Neuron (in vitro differentiated cells): ENCODE results near the gene ANAPC4.

Source experiments
- H2AFZ ChIP-seq: one replicate; pipeline ENCODE4 v1.6.1; 2013; ENCODE audit warnings: low read depth, mild to moderate bottlenecking, inconsistent platforms, low read length, moderate library complexity
- H3K27me3 ChIP-seq: one replicate; pipeline ENCODE4 v1.6.1; 2013; ENCODE audit warnings: low read length; ENCODE audit not compliant: insufficient read depth
- H3K36me3 ChIP-seq: one replicate; pipeline ENCODE4 v1.6.1; 2013; ENCODE audit warnings: low read length; ENCODE audit not compliant: insufficient read depth
- H3K4me1 ChIP-seq: one replicate; pipeline ENCODE4 v1.6.1; 2013; ENCODE audit warnings: low read length; ENCODE audit not compliant: insufficient read depth
- H3K4me3 ChIP-seq: 2 replicates; pipeline ENCODE4 v1.5.1; 2013; ENCODE audit warnings: mild to moderate bottlenecking, low read length, moderate library complexity
- H3K9me3 ChIP-seq: one replicate; pipeline ENCODE4 v1.6.1; 2013; ENCODE audit warnings: low read length

Gene ANAPC4

DNA sequence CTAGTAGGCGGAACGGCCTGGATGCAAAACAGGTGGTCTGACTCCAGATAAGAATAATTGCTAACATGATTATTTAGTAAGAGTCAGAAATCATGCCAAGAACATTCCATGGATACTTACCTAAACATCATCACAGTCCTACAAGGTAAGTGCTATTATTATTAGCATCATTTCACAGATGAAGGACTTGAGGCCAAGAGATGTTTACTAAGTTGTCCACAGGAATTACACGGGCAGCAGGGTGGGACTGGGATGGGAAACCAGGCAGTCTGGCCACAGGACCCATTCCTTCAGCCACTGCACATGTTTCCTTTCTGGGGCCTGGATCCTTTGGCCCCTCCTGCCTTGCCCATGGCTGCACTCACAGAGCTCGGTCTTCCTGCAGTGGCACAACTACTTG is 48.3 kb downstream of the ANAPC4 start:
- no peaks in the 10 kb centered on the region for H3K36me3 ChIP-seq
- no peaks in the 10 kb centered on the region for H3K27me3 ChIP-seq
- H2AFZ ChIP-seq, result no peak overlapping the region

GRCh38 chr4:25427871-25428270 is 50.8 kb downstream of the ANAPC4 start:
- H2AFZ ChIP-seq, result no peak overlapping the region
- no peaks in the 10 kb centered on the region for H3K9me3 ChIP-seq
- H3K4me1 ChIP-seq, result peaks cover 4% of the 10 kb centered on the region
- H3K27me3 ChIP-seq, result no peaks in the 10 kb centered on the region
- no peak overlapping the region for H3K4me3 ChIP-seq
- H3K36me3 ChIP-seq, result no peaks in the 10 kb centered on the region

More for the DNA sequence above, 48.3 kb downstream of the ANAPC4 start:
- Histone ChIP-seq H3K4me3 (no peak overlapping the region), H3K9me3 (no peaks in the 10 kb centered on the region), H3K4me1 (peaks cover 4% of the 10 kb centered on the region)

DNA sequence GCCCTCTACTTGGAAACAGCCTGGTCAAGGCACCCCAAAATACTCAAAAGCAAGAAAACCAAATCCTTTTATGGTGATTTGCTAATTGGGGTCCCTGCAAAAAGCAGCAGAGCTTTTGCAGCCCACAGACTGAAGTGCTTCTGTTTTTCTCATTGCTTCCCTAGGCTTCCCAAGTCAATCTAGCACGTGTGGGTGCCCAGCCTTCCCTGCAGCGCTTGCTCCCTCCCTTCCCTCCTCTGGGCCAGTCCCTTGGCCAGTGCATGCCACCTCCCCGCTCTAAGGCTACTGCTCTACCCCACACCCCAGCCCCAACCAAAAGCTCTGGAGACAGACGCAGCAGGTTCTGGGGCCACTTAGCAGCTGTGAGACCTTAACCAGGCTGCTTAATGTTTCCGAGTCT is 53.6 kb downstream of the ANAPC4 start:
- Histone ChIP-seq H3K9me3 (no peaks in the 10 kb centered on the region), H3K4me1 (peaks cover 4% of the 10 kb centered on the region), H3K27me3 (no peaks in the 10 kb centered on the region), H3K4me3 (no peak overlapping the region), H2AFZ (no peak overlapping the region), H3K36me3 (no peaks in the 10 kb centered on the region)

- H3K4me1 ChIP-seq, result peaks cover 4% of the 10 kb centered on the region
- no peak overlapping the region for H3K4me3 ChIP-seq
- H3K36me3 ChIP-seq, result no peaks in the 10 kb centered on the region
- no peaks in the 10 kb centered on the region for H3K27me3 ChIP-seq
- no peaks in the 10 kb centered on the region for H3K9me3 ChIP-seq
- no peak overlapping the region for H2AFZ ChIP-seq
Measured at GRCh38 chr4:25433966-25434827, 57.1 kb downstream of the ANAPC4 start.

- Histone ChIP-seq H2AFZ (no peak overlapping the region), H3K27me3 (no peaks in the 10 kb centered on the region), H3K4me3 (no peak overlapping the region), H3K4me1 (no peaks in the 10 kb centered on the region), H3K9me3 (no peaks in the 10 kb centered on the region), H3K36me3 (no peaks in the 10 kb centered on the region)
Measured at GRCh38 chr4:25437926-25438325, 60.9 kb downstream of the ANAPC4 start.

- H3K36me3 ChIP-seq, result no peaks in the 10 kb centered on the region
- H2AFZ ChIP-seq, result no peak overlapping the region
- H3K4me3 ChIP-seq, result no peak overlapping the region
- no peaks in the 10 kb centered on the region for H3K9me3 ChIP-seq
- H3K27me3 ChIP-seq, result no peaks in the 10 kb centered on the region
- H3K4me1 ChIP-seq, result no peaks in the 10 kb centered on the region
Measured at GRCh38 chr4:25439918-25440477, 62.9 kb downstream of the ANAPC4 start.

- H3K4me1 ChIP-seq, result no peaks in the 10 kb centered on the region
- H3K36me3 ChIP-seq, result no peaks in the 10 kb centered on the region
- no peaks in the 10 kb centered on the region for H3K9me3 ChIP-seq
- no peak overlapping the region for H2AFZ ChIP-seq
- no peaks in the 10 kb centered on the region for H3K27me3 ChIP-seq
- no peak overlapping the region for H3K4me3 ChIP-seq
Measured at GRCh38 chr4:25440478-25441030, 63.5 kb downstream of the ANAPC4 start.

GRCh38 chr4:25441519-25442117 is 64.6 kb downstream of the ANAPC4 start:
- Histone ChIP-seq H3K4me1 (no peaks in the 10 kb centered on the region), H3K36me3 (no peaks in the 10 kb centered on the region), H3K4me3 (no peak overlapping the region), H3K27me3 (no peaks in the 10 kb centered on the region), H3K9me3 (no peaks in the 10 kb centered on the region), H2AFZ (no peak overlapping the region)

DNA sequence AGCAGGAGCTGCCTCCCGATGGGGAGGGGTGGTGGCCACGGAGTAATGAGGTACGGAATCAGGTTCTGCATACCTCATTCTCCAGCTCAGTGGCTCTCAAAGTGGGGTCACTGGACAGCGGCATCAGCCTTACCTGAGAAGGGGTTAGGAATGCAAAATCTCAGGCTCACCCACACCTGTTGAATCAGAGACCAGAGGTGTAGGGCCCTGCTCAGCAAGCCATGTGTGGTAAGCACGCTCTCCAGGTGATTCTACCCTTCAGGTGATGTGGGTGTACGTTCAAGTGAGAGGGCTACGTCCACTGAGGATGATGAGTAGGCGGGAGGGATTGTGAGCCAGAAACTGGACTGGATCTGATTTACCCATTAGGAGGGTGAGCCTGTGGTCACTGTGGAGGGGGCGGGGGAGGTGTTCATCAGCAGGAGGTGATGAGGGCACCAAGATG is 65.8 kb downstream of the ANAPC4 start:
- Histone ChIP-seq H3K4me3 (no peak overlapping the region), H3K9me3 (no peaks in the 10 kb centered on the region), H3K4me1 (no peaks in the 10 kb centered on the region), H3K36me3 (no peaks in the 10 kb centered on the region), H2AFZ (no peak overlapping the region), H3K27me3 (no peaks in the 10 kb centered on the region)

- H3K4me3 ChIP-seq, result no peak overlapping the region
- no peaks in the 10 kb centered on the region for H3K4me1 ChIP-seq
- H2AFZ ChIP-seq, result no peak overlapping the region
- no peaks in the 10 kb centered on the region for H3K9me3 ChIP-seq
- H3K36me3 ChIP-seq, result no peaks in the 10 kb centered on the region
- no peaks in the 10 kb centered on the region for H3K27me3 ChIP-seq
Measured at GRCh38 chr4:25443851-25444250, 66.8 kb downstream of the ANAPC4 start.

DNA sequence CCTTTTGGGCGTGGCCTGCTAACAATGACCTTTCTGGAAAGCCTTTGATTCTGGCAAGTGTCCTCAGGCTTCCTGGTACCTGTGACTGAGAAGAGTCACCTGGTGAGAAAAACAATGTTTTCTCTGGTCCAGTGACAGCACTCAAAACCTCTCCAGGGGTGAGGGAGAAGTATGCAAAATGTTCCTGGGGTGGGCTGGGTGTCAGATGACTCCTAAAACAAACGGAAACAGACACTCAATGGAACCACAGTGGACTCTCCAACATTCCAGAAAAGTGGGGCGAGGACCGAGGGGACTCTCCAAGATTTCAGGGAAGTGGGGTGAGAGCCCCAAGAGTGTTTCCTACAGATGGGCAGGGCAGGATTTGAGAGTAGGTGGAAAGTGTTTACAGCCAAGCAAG is 69.5 kb downstream of the ANAPC4 start:
- Histone ChIP-seq H3K4me3 (no peak overlapping the region), H3K27me3 (no peaks in the 10 kb centered on the region), H3K36me3 (no peaks in the 10 kb centered on the region), H2AFZ (no peak overlapping the region), H3K9me3 (no peaks in the 10 kb centered on the region), H3K4me1 (no peaks in the 10 kb centered on the region)

GRCh38 chr4:25448379-25449109 is 71.5 kb downstream of the ANAPC4 start:
- Histone ChIP-seq H3K27me3 (no peaks in the 10 kb centered on the region), H3K36me3 (no peaks in the 10 kb centered on the region), H3K9me3 (no peaks in the 10 kb centered on the region), H2AFZ (no peak overlapping the region), H3K4me1 (no peaks in the 10 kb centered on the region), H3K4me3 (no peak overlapping the region)

DNA sequence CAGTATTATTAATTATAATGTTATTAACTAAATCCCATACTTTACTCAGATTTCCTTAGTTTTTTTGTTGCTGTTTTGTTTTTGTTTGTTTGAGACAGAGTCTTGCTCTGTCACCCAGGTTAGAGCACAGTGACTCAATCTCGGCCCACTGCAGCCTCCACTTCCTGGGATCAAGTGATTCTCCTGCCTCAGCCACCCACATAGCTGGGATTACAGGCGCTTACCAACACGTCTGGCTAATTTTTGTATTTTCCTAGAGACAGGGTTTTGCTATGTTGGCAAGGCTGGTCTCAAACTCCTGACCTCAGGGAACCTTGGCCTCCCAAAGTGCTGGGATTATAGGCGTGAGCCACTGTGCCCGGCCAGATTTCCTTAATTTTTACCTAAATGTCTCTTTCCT is 72.2 kb downstream of the ANAPC4 start:
- Histone ChIP-seq H3K4me3 (no peak overlapping the region), H3K4me1 (no peaks in the 10 kb centered on the region), H2AFZ (no peak overlapping the region), H3K27me3 (no peaks in the 10 kb centered on the region), H3K9me3 (no peaks in the 10 kb centered on the region), H3K36me3 (no peaks in the 10 kb centered on the region)
